Measurements from ENCODE around the gene STMN3. TPM values are rescaled to one million over a fixed set of nuclear protein-coding genes. Genes with fewer than 3 reads are reported as not detected.
A peak's percentile ranks its signal among the peaks of the same experiment; 100 is the strongest.

The STMN3 gene
- total RNA-seq, 1 donor from 2014 or later: 4.6 TPM

DNA sequence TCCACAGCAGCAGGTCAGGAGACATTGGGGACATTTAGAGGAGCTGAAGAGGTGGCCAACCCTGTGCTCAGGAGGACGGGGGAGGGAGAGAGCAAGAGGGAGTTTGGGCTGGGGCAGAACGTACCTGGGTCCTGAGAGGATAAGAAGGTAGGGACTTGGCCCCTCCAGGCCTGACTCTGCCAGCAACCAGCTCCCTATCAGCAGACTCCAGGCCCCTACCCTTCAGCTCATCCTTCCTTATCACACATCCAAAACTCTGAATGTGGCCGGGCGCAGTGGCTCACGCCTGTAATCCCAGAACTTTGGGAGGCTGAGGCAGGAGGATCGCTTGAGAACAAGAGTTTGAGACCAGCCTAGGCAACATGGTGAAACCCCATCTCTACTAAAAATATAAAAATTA lies 5.0 kb downstream of the STMN3 start:
- Histone ChIP-seq H3K4me1 (peaks cover 21% of the 10 kb centered on the region), H3K9me3 (replicated peaks) (no peaks in the 10 kb centered on the region), H3K27ac (replicated peaks) (no peak overlapping the region), H3K36me3 (no peaks in the 10 kb centered on the region), H3K27me3 (ENCODE audit: low read depth) (peaks cover 14% of the 10 kb centered on the region), H3K4me3 (no peak overlapping the region)
- no peak for TF ChIP-seq CTCF (IDR thresholded peaks at IDR 0.05; ENCODE audit: borderline replicate concordance)
- no peak for DNase-seq
- intact Hi-C loops (cut with micrococcal nuclease): no loop called here

DNA sequence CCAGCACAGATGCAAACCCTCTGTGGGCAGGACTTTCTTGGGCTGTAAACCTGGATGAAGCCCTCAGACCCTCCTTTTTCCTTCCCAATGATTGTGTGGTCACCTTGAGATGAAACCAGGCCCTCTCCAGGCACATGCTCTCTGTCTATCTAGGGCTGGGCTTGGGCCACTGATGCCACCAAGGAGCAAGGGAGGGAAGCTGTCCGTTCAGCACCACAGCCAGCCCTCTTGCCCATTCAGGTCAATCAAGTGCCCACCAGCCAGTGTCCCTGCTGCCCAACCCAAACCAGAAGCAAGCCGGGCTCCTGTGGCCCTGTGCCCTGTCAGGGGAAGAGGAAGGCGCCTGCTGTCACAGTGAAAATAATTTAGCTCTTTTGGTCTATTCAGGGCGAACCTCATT lies 8.0 kb downstream of the STMN3 start:
- intact Hi-C loops (cut with micrococcal nuclease): no loop called here
- no peaks in the 10 kb centered on the region for H3K9me3 ChIP-seq (replicated peaks)
- H3K4me1 ChIP-seq: peaks cover 14% of the 10 kb centered on the region
- H3K27me3 ChIP-seq (ENCODE audit: low read depth): no peaks in the 10 kb centered on the region
- no peak for TF ChIP-seq CTCF (IDR thresholded peaks at IDR 0.05; ENCODE audit: borderline replicate concordance)
- H3K27ac ChIP-seq (replicated peaks): no peak overlapping the region
- no peak overlapping the region for H3K4me3 ChIP-seq
- no peaks in the 10 kb centered on the region for H3K36me3 ChIP-seq
- DNase-seq: no peak

- Histone ChIP-seq H3K4me3 (no peak overlapping the region), H3K36me3 (no peaks in the 10 kb centered on the region), H3K4me1 (peaks cover 24% of the 10 kb centered on the region), H3K27me3 (ENCODE audit: low read depth) (no peaks in the 10 kb centered on the region), H3K9me3 (replicated peaks) (no peaks in the 10 kb centered on the region), H3K27ac (replicated peaks) (no peak overlapping the region)
- TF ChIP-seq CTCF (IDR thresholded peaks at IDR 0.05; ENCODE audit: borderline replicate concordance): no peak
- DNase-seq: no peak
- intact Hi-C loops (cut with micrococcal nuclease): no loop called here
Observed at GRCh38 chr20:63643946-63644345, 9.3 kb downstream of the STMN3 start.

DNA sequence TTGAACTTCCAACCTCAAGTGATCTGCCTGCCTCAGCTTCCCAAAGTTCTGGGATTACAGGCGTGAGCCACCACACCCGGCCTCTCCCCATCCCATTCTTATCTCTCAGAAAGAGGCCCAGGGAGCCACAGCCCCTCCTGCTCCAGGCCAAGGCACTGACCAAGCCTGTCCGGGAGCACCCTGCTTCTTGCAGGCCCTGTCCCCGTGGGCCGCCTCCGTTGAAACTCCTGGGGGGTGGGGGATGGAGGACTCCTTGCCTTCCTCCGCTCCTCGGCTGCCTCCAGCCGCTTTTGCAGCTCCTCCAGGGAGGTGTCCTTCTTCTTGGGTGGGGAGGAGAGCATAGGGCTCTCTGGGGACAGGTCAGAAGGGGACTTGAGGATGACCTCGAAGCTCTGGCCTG lies 9.7 kb downstream of the STMN3 start:
- DNase-seq: no peak
- peaks cover 28% of the 10 kb centered on the region for H3K4me1 ChIP-seq
- no peak overlapping the region for H3K4me3 ChIP-seq
- H3K9me3 ChIP-seq (replicated peaks): no peaks in the 10 kb centered on the region
- no peak for TF ChIP-seq CTCF (IDR thresholded peaks at IDR 0.05; ENCODE audit: borderline replicate concordance)
- no peak overlapping the region for H3K27ac ChIP-seq (replicated peaks)
- no peaks in the 10 kb centered on the region for H3K36me3 ChIP-seq
- intact Hi-C loops (cut with micrococcal nuclease): no loop called here
- H3K27me3 ChIP-seq (ENCODE audit: low read depth): no peaks in the 10 kb centered on the region

DNA sequence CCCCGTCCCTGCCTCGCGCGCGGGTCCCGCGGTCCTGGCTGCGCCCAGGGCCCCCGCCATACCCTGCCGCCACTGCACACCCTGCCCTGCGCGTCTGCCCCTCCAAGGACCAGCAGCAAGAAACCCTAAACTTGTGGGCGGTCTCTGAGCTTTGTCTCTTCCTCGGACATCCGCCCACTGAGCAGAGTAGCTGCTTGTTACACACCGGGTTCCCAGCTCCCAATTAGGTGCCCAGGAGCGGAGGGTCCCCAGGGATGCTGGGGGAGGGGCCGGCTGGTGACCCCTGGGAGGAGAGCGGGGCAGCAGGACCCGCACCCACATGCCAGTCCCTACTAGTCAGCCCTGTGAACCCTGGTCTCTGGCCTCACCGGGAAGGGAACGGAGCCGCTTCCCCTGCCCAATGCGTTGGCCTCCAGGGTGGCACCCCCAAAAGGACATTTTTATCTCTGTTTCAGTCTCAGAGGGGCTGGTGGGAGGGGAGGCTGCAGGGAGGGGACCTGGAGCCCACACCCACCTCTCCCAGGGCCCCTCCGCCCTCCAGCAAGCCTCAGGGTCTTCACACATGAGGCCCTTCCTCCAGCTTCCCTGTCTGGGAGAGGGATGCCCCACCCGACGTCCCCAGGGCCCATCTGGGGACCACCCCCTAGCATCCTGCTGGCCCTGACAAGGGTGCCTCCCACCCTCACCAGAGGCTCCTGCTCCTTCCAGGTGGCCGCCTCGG lies 10.5 kb downstream of the STMN3 start:
- Histone ChIP-seq H3K4me3 (peak overlapping the region; percentile 74), H3K9me3 (replicated peaks) (no peaks in the 10 kb centered on the region), H3K4me1 (peaks cover 33% of the 10 kb centered on the region), H3K27me3 (ENCODE audit: low read depth) (no peaks in the 10 kb centered on the region), H3K27ac (replicated peaks) (peak overlapping the region; percentile 79), H3K36me3 (no peaks in the 10 kb centered on the region)
- no peak for DNase-seq
- intact Hi-C loops (cut with micrococcal nuclease): no loop called here
- no peak for TF ChIP-seq CTCF (IDR thresholded peaks at IDR 0.05; ENCODE audit: borderline replicate concordance)

All from left ventricle myocardium inferior (tissue), 1 donor.